HepG2 (cell line): ENCODE results near the gene BICDL2. TPM values are rescaled to one million over a fixed set of nuclear protein-coding genes. Genes with fewer than 3 reads are reported as not detected.

ENCODE experiments used
- ATAC-seq: fragments of 200-7000 bp; cut with Tn5 transposase; 3 replicates; pipeline ENCODE4 v1.9.1; 2020; ENCODE audit warnings: mild to moderate bottlenecking, moderate library complexity
- BruUV-seq: library from RNA; stranded (reverse); fragments of 400-500 nt; replicated peaks from 2 replicates; lab custom pipeline; 2021; lab: Mats Ljungman, UMichigan
- CTCF ChIA-PET: fragments of 300-600 bp; formaldehyde crosslinking; extraction: SDS; loops from one replicate; lab custom pipeline; 2021; ENCODE audit warnings: low total read pairs, inconsistent platforms, low intra/inter-chr PET ratio; lab: Yijun Ruan, JAX
- POLR2A ChIA-PET: fragments of 350-600 bp; sonication (Branson Sonifier 250); formaldehyde crosslinking; loops from one replicate; lab custom pipeline; 2020; ENCODE audit warnings: antibody characterized with exemption, inconsistent platforms; lab: Yijun Ruan, JAX
- DNase-seq: peaks from one replicate; pipeline ENCODE4 v3.0.0-alpha.2; 2015; ENCODE audit warnings: low spot score
- FAIRE-seq: peaks from 3 replicates; lab custom pipeline; 2011; peaks lifted over from hg19 to GRCh38; lab: Jason Lieb, UNC
- H2AFZ ChIP-seq: one replicate; pipeline ENCODE4 v1.6.1; 2011; ENCODE audit warnings: low read length, inconsistent platforms
- H3K27ac ChIP-seq: fragments of 300-600 bp; 3 replicates; pipeline ENCODE4 v1.8.0; 2011; ENCODE audit warnings: mixed run types, mild to moderate bottlenecking, mixed read lengths, low read length, inconsistent platforms; ENCODE audit not compliant: insufficient read depth; ENCODE audit errors: extremely low read length
- H3K27me3 ChIP-seq, 2 experiments: fragments of 200-600 bp in 1 of 2; 2 replicates in 1 of 2; 3 replicates in 1 of 2; pipeline versions ENCODE4 v1.6.0 to v1.8.0; 2011; ENCODE audit warnings: low read length in 2 of 2, mild to moderate bottlenecking in 2 of 2, moderate library complexity in 2 of 2, inconsistent platforms in 1 of 2; ENCODE audit not compliant: insufficient read depth in 2 of 2, control insufficient read depth in 1 of 2
- H3K36me3 ChIP-seq, 2 experiments: fragments of 200-600 bp in 1 of 2; replicated peaks in 1 of 2; 2 replicates in 1 of 2; 3 replicates in 1 of 2; pipeline versions ENCODE4 v1.5.1 to v1.8.0; 2011; ENCODE audit warnings: low read length in 2 of 2, inconsistent platforms in 1 of 2; ENCODE audit not compliant: insufficient read depth in 2 of 2, control insufficient read depth in 1 of 2
- H3K4me1 ChIP-seq: 2 replicates; pipeline ENCODE4 v1.5.1; 2012; ENCODE audit warnings: low read length, inconsistent platforms; ENCODE audit not compliant: insufficient read depth
- H3K4me2 ChIP-seq: 2 replicates; pipeline ENCODE4 v1.6.0; 2011; ENCODE audit warnings: low read depth, low read length, inconsistent platforms
- H3K4me3 ChIP-seq, 3 experiments: fragments of 200-600 bp in 1 of 3; sonication (generic), shearing (Covaris generic) in 1 of 3; replicated peaks in 1 of 3; 2 replicates each; pipeline ENCODE4 v1.5.1; 2011 to 2016; ENCODE audit warnings: low read length in 3 of 3, inconsistent platforms in 2 of 3, low read depth in 2 of 3, mild to moderate bottlenecking in 2 of 3, control low read depth in 1 of 3, mixed read lengths in 1 of 3; ENCODE audit not compliant: insufficient read depth in 1 of 3
- H3K79me2 ChIP-seq: one replicate; pipeline ENCODE4 v1.6.1; 2011; ENCODE audit warnings: low read length, inconsistent platforms; ENCODE audit not compliant: insufficient read depth
- H3K9ac ChIP-seq: 2 replicates; pipeline ENCODE4 v1.6.0; 2011; ENCODE audit warnings: mild to moderate bottlenecking, low read depth, low read length, inconsistent platforms; ENCODE audit not compliant: insufficient read depth
- H3K9me3 ChIP-seq: 2 replicates; pipeline ENCODE4 v1.5.1; 2012; ENCODE audit warnings: mild to moderate bottlenecking, low read length
- H4K20me1 ChIP-seq: 2 replicates; pipeline ENCODE4 v1.6.0; 2011; ENCODE audit warnings: inconsistent platforms, mild to moderate bottlenecking, low read length, moderate library complexity; ENCODE audit not compliant: insufficient read depth
- ATF3 ChIP-seq: sonication (generic); formaldehyde crosslinking; IDR thresholded peaks from 2 replicates; pipeline ENCODE4 v1.4.0; 2020; ENCODE audit warnings: missing genetic modification reagents
- BRF2 ChIP-seq: sonication (generic); formaldehyde crosslinking; IDR thresholded peaks from 2 replicates; pipeline ENCODE4 v1.8.1; 2022; ENCODE audit warnings: mild to moderate bottlenecking, missing genetic modification reagents
- CAMTA2 ChIP-seq: sonication (generic); formaldehyde crosslinking; IDR thresholded peaks from 2 replicates; pipeline ENCODE4 v1.4.0; 2020; ENCODE audit warnings: mild to moderate bottlenecking, missing genetic modification reagents, borderline replicate concordance
- CENPT ChIP-seq: sonication (generic); formaldehyde crosslinking; IDR thresholded peaks from 2 replicates; pipeline ENCODE4 v1.8.0; 2022; ENCODE audit warnings: low read depth, mild to moderate bottlenecking, moderate library complexity, missing genetic modification reagents
- GATAD2A ChIP-seq: IDR thresholded peaks from 2 replicates; pipeline ENCODE4 v1.6.1; 2016
- HMG20B ChIP-seq: conservative IDR thresholded peaks from 2 replicates; pipeline ENCODE4 v1.6.1; 2016; ENCODE audit warnings: missing genetic modification reagents, missing compliant biosample characterization
- RBFOX2 ChIP-seq: fragments of 200-400 bp; formaldehyde crosslinking; IDR thresholded peaks from 2 replicates; pipeline ENCODE4 v1.6.1; 2017; ENCODE audit warnings: low read depth, mild to moderate bottlenecking, low read length
- SOX13 ChIP-seq, 3 experiments: fragments of 450-650 bp in 1 of 3; sonication (generic) in 1 of 3; formaldehyde crosslinking in 1 of 3; IDR thresholded peaks in 2 of 3; conservative IDR thresholded peaks in 1 of 3; 2 replicates each; pipeline versions ENCODE4 v1.5.0 to v1.6.1; 2016 to 2020; ENCODE audit warnings: antibody characterized with exemption in 1 of 3, mild to moderate bottlenecking in 1 of 3, missing compliant biosample characterization in 1 of 3, missing genetic modification reagents in 1 of 3, moderate library complexity in 1 of 3
- TFE3 ChIP-seq: IDR thresholded peaks from 2 replicates; pipeline ENCODE4 v1.6.1; 2016
- THAP8 ChIP-seq: sonication (generic); formaldehyde crosslinking; IDR thresholded peaks from 2 replicates; pipeline ENCODE4 v1.5.1; 2020; ENCODE audit warnings: missing genetic modification reagents, mild to moderate bottlenecking, borderline replicate concordance
- TSC22D2 ChIP-seq: sonication (generic); formaldehyde crosslinking; IDR thresholded peaks from 2 replicates; pipeline ENCODE4 v1.5.1; 2020; ENCODE audit warnings: missing genetic modification reagents, mild to moderate bottlenecking, borderline replicate concordance
- YEATS4 ChIP-seq: sonication (generic); formaldehyde crosslinking; IDR thresholded peaks from 2 replicates; pipeline ENCODE4 v1.4.0; 2020; ENCODE audit warnings: missing genetic modification reagents, borderline replicate concordance
- ZBTB38 ChIP-seq: sonication (generic); formaldehyde crosslinking; IDR thresholded peaks from 2 replicates; pipeline ENCODE4 v1.5.1; 2020; ENCODE audit warnings: mild to moderate bottlenecking, missing genetic modification reagents
- ZMYM3 ChIP-seq: sonication (generic); formaldehyde crosslinking; IDR thresholded peaks from 2 replicates; pipeline ENCODE4 v1.5.1; 2020; ENCODE audit warnings: mild to moderate bottlenecking, missing genetic modification reagents
- ZNF230 ChIP-seq: sonication (generic); formaldehyde crosslinking; IDR thresholded peaks from 2 replicates; pipeline ENCODE4 v1.4.0; 2020; ENCODE audit warnings: mild to moderate bottlenecking, missing genetic modification reagents
- ZNF24 ChIP-seq: fragments of 450-650 bp; IDR thresholded peaks from 2 replicates; pipeline ENCODE4 v1.6.1; 2017; ENCODE audit warnings: antibody characterized with exemption, mild to moderate bottlenecking
- ZNF251 ChIP-seq: sonication (generic); formaldehyde crosslinking; IDR thresholded peaks from 2 replicates; pipeline ENCODE4 v1.9.0; 2021; ENCODE audit warnings: mild to moderate bottlenecking, missing genetic modification reagents
- ZNF441 ChIP-seq: sonication (generic); formaldehyde crosslinking; IDR thresholded peaks from 2 replicates; pipeline ENCODE4 v1.7.0; 2021; ENCODE audit warnings: missing genetic modification reagents, borderline replicate concordance
- ZNF451 ChIP-seq: sonication (generic); formaldehyde crosslinking; IDR thresholded peaks from 2 replicates; pipeline ENCODE4 v1.5.0; 2020; ENCODE audit warnings: mild to moderate bottlenecking, missing genetic modification reagents
- ZNF598 ChIP-seq: sonication (generic); formaldehyde crosslinking; IDR thresholded peaks from 2 replicates; pipeline ENCODE4 v1.5.1; 2020; ENCODE audit warnings: mild to moderate bottlenecking, missing genetic modification reagents, borderline replicate concordance
- ZNF773 ChIP-seq: sonication (generic); formaldehyde crosslinking; IDR thresholded peaks from 2 replicates; pipeline ENCODE4 v1.4.0; 2020; ENCODE audit warnings: missing genetic modification reagents, borderline replicate concordance
- ZNF792 ChIP-seq: IDR thresholded peaks from 2 replicates; pipeline ENCODE4 v1.6.1; 2016
- WGBS: methylation state at CpG from one replicate; pipeline ENCODE4 v1.1.6; 2017; ENCODE audit warnings: low lambda C conversion rate; 5-methylcytosine and 5-hydroxymethylcytosine counted together
- in situ Hi-C: cut with HindIII; loops from 2 replicates; pipeline ENCODE4 v1.10.0; 2017; ENCODE audit warnings: low pct_unique_long_range_greater_than_20kb; ENCODE audit not compliant: extremely low pct_ligation_motif_present
- intact Hi-C: fragments of 100-400 bp; cut with micrococcal nuclease; formaldehyde crosslinking; loops from one replicate; pipeline ENCODE4 v1.10.0; 2022; ENCODE audit not compliant: unreplicated experiment
- polyA plus RNA-seq, 8 experiments: library from polyadenylated mRNA; depleted of rRNA in 3 of 8; stranded (reverse) in 7 of 8; unstranded in 1 of 8; fragments of >200 nt; fragmentation: Illumina TruSeq in 4 of 8; extraction: Trizol in 4 of 8; gene quantifications; 2 replicates each; pipeline versions ENCODE4 v1.2.1 to v1.2.3, GENCODE V29; 2011 to 2016; ENCODE audit warnings: low read depth in 4 of 8, missing spikeins in 1 of 8, mixed read lengths in 1 of 8; ENCODE audit not compliant: insufficient read depth in 1 of 8
- total RNA-seq, 5 experiments: library from RNA; depleted of rRNA; stranded (reverse); fragments of >200 nt; fragmentation: Illumina TruSeq; extraction: Trizol; gene quantifications; 2 replicates each; pipeline ENCODE4 v1.2.3, GENCODE V29; 2016; ENCODE audit warnings: low read depth in 1 of 5

The BICDL2 gene
- total and polyA plus RNA-seq, 2 of the 13 experiments (the other 11 are each of a cell fraction or from before 2014, with no cell fraction given), result 0.12 TPM; not detected in 1

- no peak for TF ChIP-seq ZNF251 (CRISPR knock-in tag)
- no peak for TF ChIP-seq CAMTA2 (CRISPR knock-in tag)
- TF ChIP-seq ZNF230 (CRISPR knock-in tag), result no peak
- TF ChIP-seq HMG20B (CRISPR knock-in tag), result no peak
- TF ChIP-seq ZMYM3 (CRISPR knock-in tag), result peak; percentile 30; the same call in 1 of the 2 replicates
- no peak for TF ChIP-seq ZNF451
Observed at GRCh38 chr16:3038896-3039295, 2.2 kb upstream of the BICDL2 start (continued).

GRCh38 chr16:3038256-3038655 is 1.5 kb upstream of the BICDL2 start:
- Histone ChIP-seq H3K36me3 (no peaks in the 10 kb centered on the region), H3K9me3 (no peaks in the 10 kb centered on the region), H3K9ac (no peak overlapping the region), H2AFZ (no peak overlapping the region), H3K27me3 (peaks cover 16 to 73% of the 10 kb centered on the region in 2 experiments; a peak in 4 of 5 replicates), H3K4me1 (peaks cover 34% of the 10 kb centered on the region), H3K79me2 (no peaks in the 10 kb centered on the region), H3K4me2 (no peak overlapping the region), H4K20me1 (no peaks in the 10 kb centered on the region), H3K27ac (no peak overlapping the region), H3K4me3 (no peak overlapping the region)
- no TSS peak for BruUV-seq
- ATAC-seq (peak; percentile 10; the same call in 2 of the 3 replicates), FAIRE-seq (no peak), DNase-seq (peak; percentile 33)
- ChIA-PET POLR2A (interaction anchor here (0.7 to 1.4 kb wide), 6 partner anchors 10 to 28 kb away, joined by 3 to 5 read pairs (median 4); partner anchors contain the start of genes HCFC1R1, IL32 and THOC6), CTCF (no interaction called here)
- WGBS, result 8% methylated on average over 3 of the region's 11 CpGs
- intact Hi-C loops (no loop called here), in situ Hi-C loops (no loop called here)
- TF ChIP-seq YEATS4, result no peak
- peak; percentile 65; the same call in 1 of the 2 replicates for TF ChIP-seq SOX13 (IDR thresholded peaks at IDR 0.05)
- TF ChIP-seq SOX13 (CRISPR knock-in tag; conservative IDR thresholded peaks at IDR 0.05 in 1 of 2, IDR thresholded peaks at IDR 0.05 in 1 of 2), result peak in 1 of 2 experiments; percentile 88; a peak in 2 of 4 replicates
- no peak for TF ChIP-seq ZBTB38 (CRISPR knock-in tag)
- no peak for TF ChIP-seq ZNF773 (CRISPR knock-in tag)
- peak; percentile 67; the same call in 1 of the 2 replicates for TF ChIP-seq ZNF792 (CRISPR knock-in tag)
- TF ChIP-seq ZNF598 (CRISPR knock-in tag), result no peak
- TF ChIP-seq RBFOX2, result no peak
- no peak for TF ChIP-seq CENPT
- no peak for TF ChIP-seq THAP8 (CRISPR knock-in tag)
- TF ChIP-seq ATF3 (CRISPR knock-in tag), result peak; percentile 76
- no peak for TF ChIP-seq ZNF24
- TF ChIP-seq BRF2 (CRISPR knock-in tag), result no peak
- TF ChIP-seq ZNF441 (CRISPR knock-in tag), result no peak
- no peak for TF ChIP-seq TSC22D2 (CRISPR knock-in tag)
- no peak for TF ChIP-seq TFE3 (CRISPR knock-in tag)
- peak; percentile 46; the same call in 1 of the 2 replicates for TF ChIP-seq GATAD2A
